HG03558 (cell line): ENCODE results near the gene LYRM4.

Experiments used
- ATAC-seq: cut with Tn5 transposase; IDR thresholded peaks from one replicate; pipeline ENCODE4 v1.9.1; 2021; ENCODE audit warnings: moderate number of reproducible peaks; ENCODE audit not compliant: unreplicated experiment; ENCODE audit errors: extremely low read depth

The LYRM4 gene

GRCh38 chr6:5282191-5282623 lies 21.5 kb upstream of the LYRM4 start:
- no peak for ATAC-seq

- ATAC-seq, result no peak
Measured at GRCh38 chr6:5280920-5281319, 20.2 kb upstream of the LYRM4 start.

GRCh38 chr6:5279891-5280338 lies 19.2 kb upstream of the LYRM4 start:
- no peak for ATAC-seq

- no peak for ATAC-seq
Measured at GRCh38 chr6:5278565-5279120, 17.9 kb upstream of the LYRM4 start.

GRCh38 chr6:5278047-5278446 lies 17.3 kb upstream of the LYRM4 start:
- ATAC-seq, result peak; percentile 80

- ATAC-seq, result no peak
Measured at GRCh38 chr6:5277589-5277988, 16.8 kb upstream of the LYRM4 start.

GRCh38 chr6:5276581-5276980 lies 15.8 kb upstream of the LYRM4 start:
- ATAC-seq, result no peak

GRCh38 chr6:5275497-5275896 lies 14.7 kb upstream of the LYRM4 start:
- ATAC-seq, result no peak

GRCh38 chr6:5274231-5274630 lies 13.5 kb upstream of the LYRM4 start:
- ATAC-seq, result no peak

- ATAC-seq, result no peak
Measured at GRCh38 chr6:5271926-5272325, 11.2 kb upstream of the LYRM4 start.

- no peak for ATAC-seq
Measured at GRCh38 chr6:5270093-5270680, 9.4 kb upstream of the LYRM4 start.

GRCh38 chr6:5266423-5266822 lies 5.7 kb upstream of the LYRM4 start:
- no peak for ATAC-seq

GRCh38 chr6:5261545-5262109 lies 877 bp upstream of the LYRM4 start:
- ATAC-seq, result no peak

GRCh38 chr6:5260111-5260620 lies 584 bp downstream of the LYRM4 start:
- peak; percentile 48 for ATAC-seq

GRCh38 chr6:5259428-5259827 lies 1.3 kb downstream of the LYRM4 start:
- no peak for ATAC-seq

GRCh38 chr6:5257400-5257799 lies 3.4 kb downstream of the LYRM4 start:
- no peak for ATAC-seq

GRCh38 chr6:5256952-5257351 lies 3.8 kb downstream of the LYRM4 start:
- no peak for ATAC-seq

- no peak for ATAC-seq
Measured at GRCh38 chr6:5250911-5251310, 9.8 kb downstream of the LYRM4 start.

GRCh38 chr6:5250451-5250850 lies 10.3 kb downstream of the LYRM4 start:
- no peak for ATAC-seq

GRCh38 chr6:5249451-5250122 lies 11.2 kb downstream of the LYRM4 start:
- no peak for ATAC-seq
